ENCODE results near the gene FTO.
A peak's percentile ranks its signal among the peaks of the same experiment; 100 is the strongest.

FTO gene

DNA sequence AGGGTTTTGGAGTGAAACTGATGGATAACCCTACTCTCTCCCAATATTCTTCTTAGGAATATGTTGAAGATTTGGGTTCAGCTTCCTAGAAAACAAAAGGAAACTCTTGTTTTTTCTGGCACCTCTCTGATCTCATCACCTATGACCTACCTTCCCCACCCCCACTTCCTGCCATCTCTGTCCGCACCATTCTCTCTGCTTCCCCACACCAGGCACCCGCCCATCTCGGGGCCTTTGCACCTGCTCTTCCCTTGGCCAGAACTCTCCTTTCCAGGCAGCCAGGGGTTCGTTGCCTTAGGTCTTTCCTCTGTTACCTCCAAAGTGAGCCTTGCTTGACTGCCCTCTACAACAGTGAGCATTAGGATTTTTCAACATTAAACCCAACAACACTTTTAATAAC lies 423.0 kb downstream of the FTO start:
- DNase-seq = no peak

GRCh38 chr16:54128629-54129234 lies 424.8 kb downstream of the FTO start:
- DNase-seq = no peak

- DNase-seq = no peak
Observed at GRCh38 chr16:54129810-54130209, 425.9 kb downstream of the FTO start.

DNA sequence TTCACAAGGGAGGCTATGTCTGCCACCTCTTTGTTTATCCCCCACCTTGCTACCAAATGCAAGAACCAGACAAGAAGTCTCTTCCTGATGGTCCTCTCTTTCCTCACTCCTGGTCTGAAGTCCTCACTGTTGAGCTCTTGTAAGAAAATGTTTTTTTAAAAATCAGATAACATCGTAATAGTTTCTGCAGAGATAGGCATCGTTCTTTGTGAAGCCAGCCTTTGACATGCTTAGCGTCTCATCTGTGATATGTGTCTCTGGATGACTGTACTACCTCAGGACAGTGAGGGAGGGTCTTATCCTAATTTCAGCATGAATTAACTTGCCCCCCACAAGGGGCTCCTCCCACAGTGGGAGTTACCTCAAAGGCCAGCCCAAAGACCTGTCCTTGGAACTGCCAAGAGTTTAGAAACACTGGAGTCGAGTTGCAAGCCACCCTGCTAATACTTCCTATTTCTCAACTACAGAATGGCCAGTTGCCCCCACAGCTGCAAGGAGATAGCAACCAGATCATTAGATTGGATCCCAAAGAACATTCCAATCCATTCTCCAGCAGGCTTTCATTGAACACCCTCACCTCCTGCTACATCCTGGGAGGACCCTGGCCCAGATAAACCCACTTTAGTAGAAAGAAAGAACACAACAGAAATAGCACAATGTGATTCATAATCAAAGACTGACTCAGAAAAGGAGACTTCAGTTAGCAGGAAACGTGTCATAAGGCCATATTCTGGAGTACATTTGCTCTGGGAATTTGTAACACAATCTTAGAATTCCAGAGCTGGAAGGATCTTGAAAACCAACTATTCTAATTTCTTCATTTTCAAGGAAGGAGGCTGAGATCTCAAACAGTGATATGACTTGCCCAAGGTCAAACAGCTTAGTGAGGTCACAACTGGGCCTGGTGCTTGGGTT lies 431.7 kb downstream of the FTO start:
- no peak for DNase-seq

DNA sequence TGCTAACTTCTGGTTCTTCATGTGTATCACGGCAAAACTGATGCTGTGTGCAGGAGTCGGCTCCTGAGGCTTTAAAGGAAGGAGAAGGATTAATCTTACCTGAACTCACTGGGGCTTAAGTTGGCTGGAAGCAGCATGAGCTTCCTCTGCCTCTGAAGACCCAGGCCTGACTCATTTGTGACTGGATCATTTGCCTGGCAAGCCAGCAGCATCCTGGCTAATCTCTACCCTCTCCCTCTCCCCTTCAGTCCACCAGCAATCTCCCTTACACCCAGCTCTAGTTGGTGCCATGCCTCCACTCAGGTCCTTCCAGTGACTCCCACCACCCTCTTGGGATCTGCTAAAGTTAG lies 432.3 kb downstream of the FTO start:
- no peak for DNase-seq

GRCh38 chr16:54140057-54140787 lies 436.3 kb downstream of the FTO start:
- no peak for DNase-seq

DNA sequence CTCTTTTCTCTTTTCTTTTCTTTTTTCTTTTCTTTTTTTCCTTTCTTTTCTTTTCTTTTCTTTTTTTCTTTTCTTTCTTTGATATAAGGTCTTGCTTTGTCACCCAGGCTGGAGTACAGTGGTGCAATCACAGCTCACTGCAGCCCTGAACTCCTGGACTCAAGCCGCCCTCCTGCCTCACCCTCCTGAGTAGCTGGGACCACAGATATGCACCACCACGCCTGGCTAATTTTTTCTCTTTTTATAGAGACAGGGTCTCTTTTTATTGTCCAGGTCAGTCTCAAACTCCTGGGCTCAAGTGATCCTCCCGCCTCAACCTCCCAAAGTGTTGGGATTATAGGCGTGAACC lies 436.8 kb downstream of the FTO start:
- DNase-seq = no peak

GRCh38 chr16:54142787-54143186 lies 438.8 kb downstream of the FTO start:
- no peak for DNase-seq

GRCh38 chr16:54143410-54143809 lies 439.5 kb downstream of the FTO start:
- no peak for DNase-seq

DNA sequence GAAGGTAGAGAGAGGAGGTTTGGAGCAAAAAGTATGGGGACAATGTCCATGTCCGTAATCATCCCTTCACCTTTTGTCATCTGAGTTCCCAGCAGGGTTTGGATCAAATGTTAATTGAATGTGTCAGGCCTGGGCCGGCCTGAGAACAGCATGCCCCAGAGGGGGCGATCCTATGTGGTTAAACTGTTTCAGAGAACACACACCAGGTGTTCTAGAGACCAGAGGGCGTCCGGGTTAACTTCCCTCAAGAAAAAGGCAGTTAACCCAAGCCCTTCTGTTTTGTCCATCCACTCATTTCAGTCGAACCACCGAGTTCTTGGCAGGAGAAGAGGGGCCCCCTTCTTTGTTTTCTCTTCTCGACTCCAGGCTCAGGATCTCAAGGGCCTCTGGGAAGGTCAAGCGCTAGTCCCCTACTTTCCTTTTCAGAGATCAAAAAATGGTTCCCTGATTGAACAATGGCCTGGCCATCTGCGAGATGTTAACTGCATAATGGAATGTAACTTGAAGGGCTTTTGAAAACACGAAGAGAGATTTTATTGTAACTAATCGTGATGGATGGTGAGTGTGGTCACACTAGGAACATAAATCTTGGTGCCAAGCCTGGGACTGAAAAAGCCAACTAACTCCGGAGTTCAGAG lies 440.1 kb downstream of the FTO start:
- DNase-seq = peak; percentile 29

DNA sequence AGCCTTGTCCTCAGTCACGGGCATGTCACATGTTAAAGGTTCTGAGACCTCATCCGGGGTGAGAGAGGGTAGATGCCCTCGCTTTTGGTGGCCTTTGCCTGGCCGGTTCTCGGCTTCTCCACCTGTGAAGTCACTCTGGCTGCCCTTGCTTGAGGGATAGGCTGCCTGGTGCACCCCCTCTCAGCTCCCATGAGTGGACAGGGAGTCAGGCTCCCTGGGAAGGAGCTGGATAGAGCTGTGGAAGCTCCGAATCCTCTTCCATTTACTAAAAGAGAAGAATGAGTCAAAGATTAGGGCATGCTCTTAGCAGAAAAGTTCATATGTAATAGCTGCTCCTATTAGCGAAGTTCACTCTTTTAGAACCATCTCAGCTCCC lies 440.6 kb downstream of the FTO start:
- DNase-seq = no peak

- no peak for DNase-seq
Observed at GRCh38 chr16:54145881-54146280, 441.9 kb downstream of the FTO start.

DNA sequence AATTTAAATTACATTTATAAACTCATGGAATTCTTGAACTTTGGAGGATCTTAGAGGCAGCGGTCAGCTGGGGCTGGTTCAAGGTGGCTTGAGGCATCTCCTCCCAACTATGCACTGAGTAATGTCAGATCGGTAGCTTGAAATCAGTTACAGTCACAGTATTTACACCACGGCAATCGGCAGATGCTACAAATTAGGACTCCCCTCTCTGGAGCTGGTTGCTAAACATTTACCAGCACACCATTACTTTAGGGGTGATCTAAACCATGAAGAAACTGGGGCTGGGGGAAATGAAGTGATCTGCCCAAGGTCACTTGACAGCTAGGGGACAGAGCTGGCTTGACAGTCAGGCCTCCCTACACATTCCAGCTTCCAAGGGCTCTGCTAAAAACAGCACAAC lies 445.0 kb downstream of the FTO start:
- no peak for DNase-seq

DNA sequence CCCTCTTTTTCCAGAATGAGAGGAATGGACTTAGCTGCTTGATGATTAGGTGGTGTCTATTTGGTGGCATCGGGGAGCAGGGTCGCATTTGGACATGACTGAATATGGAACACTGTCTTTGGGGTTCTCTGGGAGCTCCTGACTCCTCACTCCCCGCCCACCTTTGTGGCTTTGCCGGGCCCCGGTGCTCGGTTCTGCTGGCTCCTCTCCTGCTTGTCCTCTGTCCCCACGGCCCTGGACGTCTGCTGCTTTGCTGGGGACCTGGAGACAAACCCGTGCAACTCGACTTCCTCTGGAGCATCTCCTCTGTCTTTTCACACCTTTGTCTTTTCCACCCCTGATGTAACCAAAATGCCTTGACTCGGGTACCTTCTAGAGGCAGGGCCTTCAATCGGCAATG lies 446.9 kb downstream of the FTO start:
- DNase-seq = no peak

DNA sequence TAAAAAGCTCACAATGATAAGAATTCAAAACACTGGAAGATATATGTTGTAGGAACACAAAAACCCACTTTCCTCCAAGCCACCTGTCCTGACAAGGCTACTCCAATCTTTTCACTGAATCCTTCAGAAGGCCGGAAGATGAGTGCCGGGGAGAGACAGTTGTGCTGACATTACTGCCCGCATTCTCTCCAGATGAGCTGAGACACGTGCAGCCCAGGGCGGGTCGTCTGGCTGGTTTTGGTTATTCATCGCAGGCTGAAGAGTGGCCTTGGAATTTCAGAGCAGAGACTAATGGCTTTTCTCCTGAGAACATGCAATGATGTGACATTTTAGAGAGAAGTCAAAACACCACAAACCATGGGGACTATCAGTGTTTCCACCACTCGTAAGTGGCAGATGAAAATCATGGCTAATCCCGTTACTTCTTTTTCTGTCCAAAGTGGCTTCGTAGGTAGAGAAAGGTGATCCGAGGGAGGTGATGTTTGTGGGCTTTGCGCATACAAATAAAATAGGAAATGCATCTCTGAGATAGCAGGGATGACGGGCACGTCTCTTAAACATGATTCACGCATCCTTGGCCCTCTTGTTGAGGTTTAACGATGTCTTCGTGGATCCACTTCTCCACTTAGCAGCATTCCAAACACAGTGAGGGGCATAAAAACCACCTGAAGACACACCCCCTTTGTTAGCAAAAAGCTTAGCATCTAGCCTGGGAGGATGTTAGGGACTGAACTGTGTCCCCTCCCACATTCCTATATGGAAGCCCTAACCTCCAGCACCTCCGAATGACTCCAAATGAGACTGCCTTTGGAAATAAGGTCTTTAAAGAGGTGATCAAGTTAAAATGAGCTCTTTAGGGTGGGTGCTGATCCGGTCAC lies 448.6 kb downstream of the FTO start:
- no peak for DNase-seq

- no peak for DNase-seq
Observed at GRCh38 chr16:54153240-54153934, 449.4 kb downstream of the FTO start.

- no peak for DNase-seq
Observed at GRCh38 chr16:54156349-54156748, 452.4 kb downstream of the FTO start.

GRCh38 chr16:54158986-54159385 lies 455.0 kb downstream of the FTO start:
- DNase-seq = no peak

- no peak for DNase-seq
Observed at GRCh38 chr16:54159490-54160080, 455.6 kb downstream of the FTO start.

- no peak for DNase-seq
Observed at GRCh38 chr16:54160252-54160860, 456.4 kb downstream of the FTO start.
